Head of caudate nucleus (tissue), 42 donors: ENCODE results near the gene PDE6B.

ENCODE experiments used
- DNase-seq, 42 donors: peaks; one replicate each; pipeline versions ENCODE4 v3.0.0 to v3.0.0-alpha.2; 2020 to 2021; ENCODE audit warnings: mixed read lengths in 7 of 42
- intact Hi-C: fragments of 100-400 bp; cut with DNase I; formaldehyde crosslinking; loops from one replicate; pipeline ENCODE4 v1.15.0; 2022

The PDE6B gene

DNA sequence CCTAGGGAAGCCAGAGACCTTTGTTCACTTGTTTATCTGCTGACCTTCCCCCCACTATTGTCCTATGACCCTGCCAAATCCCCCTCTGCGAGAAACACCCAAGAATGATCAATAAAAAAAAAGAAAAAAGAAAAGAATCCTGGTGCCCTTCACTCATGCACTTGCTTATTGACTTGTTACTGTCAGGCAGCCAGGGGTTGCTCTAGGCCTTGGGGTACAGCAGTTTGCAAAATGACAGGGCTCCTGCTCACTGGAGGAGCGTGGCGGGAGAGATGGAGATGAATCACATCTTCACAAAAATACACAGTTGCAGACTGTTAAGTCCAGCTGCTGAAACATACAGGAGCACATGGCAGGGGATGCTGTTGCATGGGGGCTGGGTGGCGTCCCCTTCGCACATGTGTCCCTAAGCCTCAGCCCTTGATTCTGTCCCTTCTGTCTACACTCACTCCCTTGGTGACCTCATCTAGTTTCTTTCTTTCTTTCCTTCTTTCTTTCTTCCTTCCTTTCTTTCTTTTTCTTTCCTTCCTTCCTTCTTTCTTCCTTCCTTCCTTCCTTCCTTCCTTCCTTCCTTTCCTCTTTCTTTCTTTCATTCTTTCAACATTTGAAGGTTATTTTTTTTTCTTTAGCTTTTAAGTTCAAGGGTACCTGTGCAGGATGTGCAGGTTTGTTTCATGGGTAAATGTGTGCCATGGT lies 32.4 kb upstream of the PDE6B start:
- intact Hi-C loops = no loop called here
- peak in 2 of 42 donors; percentile 16 to 33 for DNase-seq

DNA sequence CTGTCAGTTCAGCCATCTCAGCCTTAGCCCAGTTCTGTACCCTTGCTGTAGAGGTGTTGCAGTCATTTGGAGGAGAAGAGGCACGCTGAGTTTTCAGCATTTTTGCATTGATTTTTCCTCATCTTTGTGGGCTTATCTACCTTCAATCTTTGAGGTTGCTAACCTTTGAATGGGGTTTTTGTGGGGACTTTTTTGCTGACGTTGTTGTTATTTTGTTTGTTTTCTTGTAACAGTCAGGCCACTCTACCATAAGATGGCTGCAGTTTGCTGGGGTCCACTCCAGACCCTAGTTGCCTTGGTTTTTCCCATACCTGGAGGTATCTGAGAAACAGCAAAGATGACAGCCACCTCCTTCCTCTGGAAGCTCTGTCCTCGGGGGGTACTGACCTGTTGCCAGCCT lies 26.4 kb upstream of the PDE6B start:
- intact Hi-C loops = no loop called here
- DNase-seq = peak in 1 of 42 donors; percentile 13

DNA sequence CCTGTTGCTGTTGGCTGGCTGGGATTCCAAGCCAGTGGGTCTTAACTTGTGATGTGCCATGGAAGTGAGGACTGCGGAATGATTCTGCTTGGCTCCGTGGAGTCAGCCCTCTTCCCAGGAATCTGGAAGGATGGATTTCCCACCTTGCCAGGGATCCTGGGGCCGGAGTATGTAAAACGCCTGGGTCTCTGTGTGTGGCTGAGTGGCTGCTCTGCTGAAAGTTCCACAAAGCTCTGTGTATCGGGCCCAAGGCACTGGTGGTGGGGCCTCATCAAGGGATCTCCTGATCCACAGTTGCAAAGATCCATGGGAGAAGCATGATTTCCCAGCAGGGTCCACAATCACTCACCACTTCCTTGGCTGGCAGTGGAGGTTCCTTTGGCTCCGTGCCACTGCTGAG lies 25.2 kb upstream of the PDE6B start:
- peak in 3 of 42 donors; percentile 24 to 31 (median 29) for DNase-seq
- intact Hi-C loops = no loop called here

DNA sequence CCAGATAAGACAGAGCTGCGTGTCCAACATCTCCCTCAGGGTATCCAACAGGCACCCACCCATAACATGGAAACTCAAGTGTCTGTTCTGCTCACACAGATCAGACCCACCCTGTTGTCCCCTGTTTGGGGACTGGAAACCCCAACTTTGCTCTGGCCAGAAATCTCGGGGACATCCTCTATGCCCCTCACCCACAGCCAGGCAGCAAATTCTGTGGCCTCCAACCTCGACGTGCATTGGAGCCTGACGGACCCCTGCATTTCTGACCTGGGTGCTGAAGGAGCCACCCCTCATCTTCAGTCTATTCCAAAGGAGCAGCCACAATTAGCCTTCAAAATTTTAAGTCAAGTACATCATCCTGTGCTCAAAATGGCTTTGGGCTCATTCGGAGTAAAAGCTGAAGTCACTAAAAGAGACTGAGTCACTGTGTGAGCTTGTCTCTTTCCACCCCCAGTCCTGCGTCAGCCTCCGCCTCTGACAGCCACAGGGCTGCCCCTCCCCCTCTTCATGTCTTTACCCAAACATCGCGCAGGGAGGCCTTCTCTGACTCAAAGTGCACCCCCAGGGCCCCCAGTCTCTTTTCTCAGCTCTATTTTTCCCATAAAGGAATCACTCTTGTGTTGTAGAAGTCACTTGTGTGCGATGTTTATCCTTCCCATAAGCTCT lies 24.4 kb upstream of the PDE6B start:
- intact Hi-C loops = no loop called here
- peak; percentile 47 to 91 (median 74) for DNase-seq

DNA sequence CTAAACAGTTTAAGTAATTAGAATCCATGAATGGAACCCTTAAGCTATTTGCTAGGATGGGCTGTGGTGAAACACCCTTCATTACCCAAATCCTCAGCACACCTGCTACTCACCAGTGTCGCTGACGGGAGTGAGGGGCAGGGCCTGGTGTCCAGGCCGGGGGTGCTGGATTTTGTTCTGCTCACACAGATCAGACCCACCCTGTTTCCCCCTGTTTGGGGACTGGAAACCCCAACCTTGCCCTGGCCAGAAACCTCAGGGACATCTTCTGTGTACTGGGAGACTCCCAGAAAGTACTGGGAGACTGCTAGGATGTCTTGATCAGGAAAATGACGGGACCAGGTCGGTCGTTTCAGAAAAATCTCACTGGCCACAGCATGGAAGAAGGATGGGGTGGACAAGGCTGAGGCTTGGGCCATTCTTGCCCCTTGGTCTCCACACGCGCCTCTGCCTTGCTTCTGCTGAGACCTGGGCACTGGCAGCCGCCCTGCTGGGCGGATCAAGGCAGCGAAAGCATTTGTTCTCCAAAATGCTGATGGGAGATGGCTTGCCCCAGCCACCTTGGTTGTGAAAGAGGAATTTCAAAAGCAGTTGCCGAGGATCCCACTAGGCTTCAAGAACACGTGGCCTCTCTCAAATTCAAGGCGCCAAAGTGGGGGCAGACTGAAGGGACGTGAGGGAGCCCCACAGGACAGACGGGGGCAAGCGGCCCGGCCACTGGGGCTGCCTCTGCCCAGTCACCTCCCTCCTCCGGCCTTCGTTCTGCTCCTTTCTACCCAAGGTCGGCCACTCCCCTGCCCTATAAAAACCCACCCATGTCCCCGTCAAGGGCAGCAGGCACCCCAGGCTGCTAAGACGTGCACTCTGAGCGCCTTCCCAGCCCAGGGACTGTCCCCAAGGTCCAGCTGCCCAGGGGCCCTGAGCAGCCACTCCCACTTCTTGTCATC lies 23.5 kb upstream of the PDE6B start:
- intact Hi-C loops = no loop called here
- peak in 3 of 42 donors; percentile 32 to 34 (median 34) for DNase-seq

DNA sequence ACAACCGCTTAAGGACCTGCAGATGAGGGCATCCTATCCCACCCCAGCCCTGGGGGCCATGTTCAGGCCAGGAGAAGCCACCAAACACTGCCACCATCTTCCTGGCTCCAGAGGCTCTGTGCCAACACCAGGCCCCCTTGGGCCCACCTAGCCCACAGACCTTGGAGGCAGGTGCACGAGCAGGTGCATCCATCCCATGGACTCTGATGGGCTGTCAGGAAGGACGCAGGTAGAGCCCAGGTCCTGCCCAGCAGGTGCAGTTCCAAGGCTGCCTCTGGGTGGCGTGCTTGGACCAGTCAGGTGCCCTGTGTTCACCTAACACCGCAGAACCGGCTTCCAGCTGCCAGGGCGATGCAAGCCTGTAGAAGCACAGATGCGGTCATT lies 22.8 kb upstream of the PDE6B start:
- peak in 41 of 42 donors; percentile 42 to 88 (median 70) for DNase-seq

DNA sequence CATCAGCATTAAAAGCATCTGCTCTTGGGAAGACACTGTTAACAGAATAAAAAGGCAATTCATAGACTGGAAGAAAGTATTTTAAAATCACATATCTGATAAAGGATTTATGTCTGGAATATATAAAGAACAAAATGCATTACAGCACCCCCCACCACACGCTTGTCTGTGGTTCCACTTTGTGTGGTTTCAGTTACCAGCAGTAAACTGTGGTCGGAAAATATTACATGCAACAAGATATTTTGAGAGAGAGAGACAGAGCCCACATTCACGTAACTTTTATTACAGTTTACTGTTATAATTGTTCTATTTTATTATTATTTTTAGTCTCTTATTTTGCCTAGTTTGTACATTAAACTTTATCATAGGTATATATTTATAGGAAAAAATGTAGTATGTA lies 21.2 kb upstream of the PDE6B start:
- intact Hi-C loops = no loop called here
- peak in 1 of 42 donors; percentile 22 for DNase-seq

More for the DNA sequence above, 22.8 kb upstream of the PDE6B start:
- intact Hi-C loops = no loop called here

DNA sequence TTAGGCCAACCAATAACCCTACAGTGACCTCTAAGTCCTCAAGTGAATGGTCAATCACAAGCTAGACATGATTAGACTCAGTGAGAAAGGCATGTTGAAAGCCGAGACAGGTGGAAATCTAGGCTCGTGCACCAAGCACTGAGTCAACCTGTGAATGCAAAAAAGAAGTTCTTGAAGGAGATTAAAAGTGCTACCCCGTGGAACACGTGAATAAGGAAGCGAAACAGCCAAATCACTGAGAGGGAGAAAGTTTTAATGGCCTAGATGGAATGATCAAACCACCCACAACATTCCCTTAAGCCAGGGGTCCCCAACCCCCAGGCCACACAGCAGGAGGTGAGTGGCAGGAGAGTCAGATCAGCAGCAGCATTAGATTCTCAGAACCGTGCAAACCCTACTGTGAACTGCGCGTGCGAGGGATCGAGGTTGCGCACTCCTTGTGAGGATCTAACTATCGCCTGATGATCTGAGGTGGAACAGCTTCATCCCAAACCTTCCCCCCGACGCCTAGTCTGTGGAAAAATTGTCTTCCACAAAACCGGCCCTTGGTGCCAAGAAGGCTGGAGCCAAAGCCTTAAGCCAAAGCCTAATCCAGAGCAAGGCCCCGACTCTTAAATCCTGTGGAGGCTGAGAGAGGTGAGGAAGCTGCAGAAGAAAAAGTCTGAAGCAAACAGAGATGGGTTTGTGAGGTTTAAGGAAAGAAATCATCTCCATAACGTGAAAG lies 19.5 kb upstream of the PDE6B start:
- intact Hi-C loops = no loop called here
- peak in 4 of 42 donors; percentile 11 to 31 (median 26) for DNase-seq

DNA sequence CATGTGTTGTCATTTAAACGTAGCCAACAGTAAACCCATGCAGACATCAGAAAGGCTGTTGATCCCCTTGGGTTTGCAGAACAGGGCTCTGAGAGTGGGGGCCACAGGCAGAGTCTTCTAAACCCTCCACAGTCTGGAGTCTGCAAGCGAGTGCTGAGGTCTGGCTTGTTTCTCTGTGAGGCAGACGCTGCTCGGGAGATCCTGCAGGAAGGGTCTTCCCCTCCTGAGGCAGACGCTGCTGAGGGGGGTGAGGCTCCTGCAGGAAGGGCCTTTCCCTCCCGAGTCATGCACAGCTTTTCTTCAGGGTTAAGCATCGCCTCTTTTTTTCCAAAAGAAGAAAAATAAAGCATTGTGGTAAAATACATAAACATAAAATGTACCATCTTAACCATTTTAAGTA lies 17.1 kb upstream of the PDE6B start:
- intact Hi-C loops = no loop called here
- peak in 4 of 42 donors; percentile 1 to 37 (median 12) for DNase-seq

DNA sequence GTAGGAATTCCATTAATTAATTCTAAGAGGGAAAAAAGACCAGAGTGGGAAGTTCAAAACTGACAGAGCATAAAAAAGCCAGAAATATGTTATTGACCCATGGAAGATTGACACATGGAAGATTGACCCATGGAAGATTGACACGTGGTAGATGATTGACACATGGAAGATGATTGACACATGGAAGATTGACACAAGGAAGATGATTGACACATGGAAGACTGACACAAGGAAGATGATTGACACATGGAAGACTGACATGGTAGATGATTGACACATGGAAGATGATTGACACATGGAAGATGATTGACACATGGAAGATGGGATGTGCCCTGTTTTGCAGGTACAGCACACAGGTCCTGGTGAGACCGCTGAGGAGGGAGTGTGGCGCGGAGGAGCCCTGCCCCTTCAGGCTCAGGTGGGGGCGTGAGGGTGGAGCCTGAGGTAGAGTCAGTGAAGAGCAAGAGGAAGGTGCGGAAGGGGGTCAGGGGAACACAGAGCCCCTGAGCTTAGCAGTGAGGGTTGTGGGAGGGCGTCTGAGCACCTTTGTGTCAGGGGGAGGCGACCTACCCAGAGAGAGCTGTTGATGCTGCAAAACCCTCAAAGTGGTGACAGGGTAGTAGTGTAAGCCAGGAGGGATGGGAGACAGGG lies 15.8 kb upstream of the PDE6B start:
- intact Hi-C loops = no loop called here
- peak in 6 of 42 donors; percentile 2 to 19 (median 6) for DNase-seq

DNA sequence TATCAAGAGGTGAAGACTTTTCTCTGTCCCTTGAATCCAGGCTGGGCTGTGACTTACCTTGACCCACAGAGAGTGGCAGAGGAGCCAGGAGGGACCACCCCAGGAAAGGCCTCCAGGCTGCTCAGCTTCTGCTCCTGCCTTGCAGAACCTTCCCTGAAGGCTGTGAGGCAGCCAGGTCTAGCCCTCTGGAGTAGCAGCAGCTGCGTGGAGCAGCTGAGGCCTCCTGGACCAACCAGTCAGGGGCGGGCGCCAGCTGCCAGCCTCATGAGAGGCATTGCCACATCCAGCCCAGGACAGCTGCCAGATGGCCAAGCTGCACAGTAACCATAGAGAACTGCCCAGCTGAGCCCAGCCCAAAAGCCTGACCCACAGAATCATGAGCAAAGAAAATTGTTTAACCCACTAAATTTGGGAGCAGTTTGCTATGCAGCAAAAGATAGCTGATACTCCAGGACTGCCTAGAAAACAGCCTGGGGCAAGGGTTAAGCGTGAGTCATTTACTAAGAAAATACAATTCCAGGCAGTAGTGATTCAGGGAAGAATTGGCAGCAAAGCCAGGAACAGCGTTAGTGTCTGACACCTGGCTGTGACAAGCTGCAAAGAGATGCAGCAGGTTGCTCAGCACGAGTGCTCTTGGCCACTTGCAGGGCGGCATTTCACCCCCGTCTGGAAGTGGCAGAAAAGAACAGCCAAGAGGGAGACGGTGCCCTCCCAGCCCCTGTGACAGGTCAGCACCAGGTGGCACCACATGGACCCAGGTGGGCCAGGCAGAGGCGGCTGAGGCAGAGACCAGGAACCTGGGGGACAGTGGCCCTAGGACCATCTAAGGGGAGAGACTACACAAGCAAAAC lies 14.7 kb upstream of the PDE6B start:
- intact Hi-C loops = no loop called here
- DNase-seq = peak in 29 of 42 donors; percentile 8 to 71 (median 34)

DNA sequence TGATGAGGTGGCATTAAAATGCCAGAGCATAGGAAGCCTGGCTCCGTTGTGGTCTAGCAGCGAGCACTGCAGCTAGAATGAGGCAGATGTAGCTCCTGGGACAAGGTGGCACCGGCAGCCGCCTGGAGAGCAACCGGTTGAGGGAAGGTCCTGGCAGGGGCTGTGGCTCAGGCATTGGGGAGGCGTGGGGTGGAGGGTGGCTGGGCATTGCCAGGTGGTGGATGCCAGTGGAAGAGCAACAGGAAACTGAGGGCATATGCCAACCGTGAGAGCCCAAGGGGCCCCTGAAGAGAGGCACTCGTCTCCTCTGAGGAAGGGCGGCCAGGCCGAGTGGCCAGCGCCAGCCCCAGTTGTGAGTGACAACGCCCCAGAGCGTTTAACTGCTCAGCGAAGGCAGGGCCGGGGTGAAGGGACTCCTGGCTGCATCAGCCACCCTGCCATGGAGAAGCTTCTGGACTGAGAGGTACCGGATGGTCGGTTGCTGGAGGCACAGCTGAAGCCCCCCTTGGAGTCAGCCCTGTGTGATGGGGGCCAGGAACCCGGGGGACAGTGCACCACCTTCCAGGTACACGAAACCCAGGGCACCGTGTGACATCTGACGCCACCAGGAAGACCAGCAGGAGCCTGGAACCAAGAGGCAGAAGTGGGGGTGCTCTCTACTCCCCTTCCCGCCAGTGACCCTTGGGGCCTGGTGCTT lies 13.2 kb upstream of the PDE6B start:
- intact Hi-C loops = no loop called here

DNA sequence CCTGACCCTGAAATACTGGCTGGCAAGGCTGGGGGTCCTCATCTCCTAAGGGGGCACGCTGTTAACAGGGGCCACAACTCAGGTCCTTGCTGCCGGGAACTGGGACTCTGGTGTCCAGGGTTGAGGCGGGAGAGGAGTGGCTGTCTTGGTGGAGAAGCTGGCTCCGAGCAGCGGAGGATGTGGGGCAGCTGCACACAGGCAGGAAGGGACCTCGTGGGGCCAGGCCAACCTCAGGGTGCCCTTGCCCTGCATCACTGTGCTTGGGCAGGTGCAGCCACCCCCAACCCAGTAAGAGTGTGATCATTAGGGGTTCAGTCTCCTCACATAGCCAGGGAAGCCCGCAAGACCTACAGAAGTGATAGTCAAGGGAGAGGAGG lies 12.6 kb upstream of the PDE6B start:
- intact Hi-C loops = no loop called here
- peak in 9 of 42 donors; percentile 4 to 39 (median 15) for DNase-seq

More for the DNA sequence above, 13.2 kb upstream of the PDE6B start:
- DNase-seq = peak in 10 of 42 donors; percentile 3 to 34 (median 11)

DNA sequence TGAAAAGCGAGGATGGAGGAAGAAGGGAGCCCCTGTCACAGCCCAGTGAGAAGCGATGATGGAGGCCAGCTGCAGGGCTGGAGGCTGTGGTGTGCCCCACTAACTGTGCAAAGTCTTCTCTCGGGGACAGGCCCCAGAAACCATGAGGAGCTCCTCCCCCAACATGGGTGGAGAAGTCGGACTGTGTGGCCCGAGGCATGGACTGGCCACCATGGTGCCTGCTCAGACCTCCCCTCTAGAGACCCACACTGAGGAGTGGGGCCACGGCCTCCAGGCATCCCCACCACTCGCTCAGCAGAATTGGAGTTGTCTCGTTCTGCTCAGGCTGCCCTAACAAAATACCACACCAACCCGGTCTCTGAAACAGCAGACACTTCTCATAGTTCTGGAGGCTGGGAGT lies 12.2 kb upstream of the PDE6B start:
- DNase-seq = peak in 7 of 42 donors; percentile 5 to 27 (median 8)
- intact Hi-C loops = no loop called here

DNA sequence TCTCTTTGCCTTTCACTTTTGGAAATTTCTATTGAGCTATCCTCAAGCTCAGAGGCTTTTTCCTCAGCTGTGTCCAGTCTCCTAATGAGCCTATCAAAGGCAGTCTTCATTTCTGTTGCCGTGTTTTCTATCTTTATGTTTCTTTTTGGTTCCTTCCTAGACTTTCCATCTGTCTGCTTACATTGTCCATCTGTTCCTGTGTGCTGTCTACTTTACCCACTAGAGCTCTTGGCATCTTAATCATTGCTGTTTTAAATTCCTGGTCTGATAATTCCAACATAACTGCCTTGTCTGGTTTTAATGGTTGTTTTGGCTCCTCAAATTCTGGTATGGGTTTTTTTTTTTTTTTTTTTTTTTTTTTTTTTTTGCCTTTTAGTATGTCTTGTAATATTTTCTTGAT lies 9.3 kb upstream of the PDE6B start:
- DNase-seq = no peak
- intact Hi-C loops = no loop called here

DNA sequence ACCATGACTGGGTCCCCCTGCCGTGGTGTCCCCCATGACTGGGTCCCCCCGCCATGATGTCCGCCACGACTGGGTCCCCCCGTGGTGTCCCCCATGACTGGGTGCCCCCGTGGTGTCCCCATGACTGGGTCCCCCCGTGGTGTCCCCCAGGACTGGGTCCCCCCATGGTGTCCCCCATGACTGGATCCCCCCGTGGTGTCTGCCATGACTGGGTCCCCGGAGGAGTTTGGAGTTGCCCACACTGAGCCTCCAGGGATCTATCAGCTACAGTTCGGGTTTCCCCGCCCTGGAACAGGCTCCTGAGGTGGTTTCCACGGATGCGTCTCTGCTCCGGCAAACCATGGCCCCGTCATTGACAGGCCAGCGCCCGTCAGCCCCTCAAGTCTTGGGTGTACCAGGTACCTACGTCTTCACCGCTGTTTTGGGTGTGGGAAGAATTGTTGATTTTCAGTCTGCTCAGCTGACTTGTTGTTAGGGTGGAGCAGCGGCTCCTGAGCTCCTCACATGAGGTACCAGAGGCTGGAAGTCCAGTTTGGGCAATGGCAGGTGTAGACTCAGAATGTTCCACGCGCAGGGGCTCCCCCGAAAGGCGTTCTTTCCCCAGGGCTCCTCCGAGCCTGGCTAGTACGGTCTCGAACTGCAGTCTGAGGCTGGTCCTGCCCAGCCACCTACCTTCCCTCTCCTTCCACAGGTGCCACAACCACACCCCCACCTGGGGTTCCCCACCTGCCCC lies 8.3 kb upstream of the PDE6B start:
- intact Hi-C loops = no loop called here
- DNase-seq = peak in 10 of 42 donors; percentile 5 to 34 (median 10)
